SK-N-SH (cell line): ENCODE measurements around the gene TSHZ2. TPM values are rescaled to one million over a fixed set of nuclear protein-coding genes. Genes with fewer than 3 reads are reported as not detected.

Experiments used
- CTCF ChIA-PET: fragments of 300-600, 350-600 bp; formaldehyde crosslinking; extraction: SDS; loops from one replicate; lab custom pipeline; 2021; lab: Yijun Ruan, JAX
- POLR2A ChIA-PET: fragments of 350-600 bp; sonication (Branson Sonifier 250); formaldehyde crosslinking; extraction: SDS; loops from one replicate; lab custom pipeline; 2020; ENCODE audit warnings: antibody characterized with exemption, inconsistent platforms; lab: Yijun Ruan, JAX
- DNase-seq: peaks from one replicate; pipeline ENCODE4 v3.0.0; 2012
- H2AFZ ChIP-seq: fragments of 200-600 bp; sonication (generic); 2 replicates; pipeline ENCODE4 v1.8.1; 2016; ENCODE audit warnings: antibody characterized with exemption, mild to moderate bottlenecking, low read depth
- H3F3A ChIP-seq: fragments of 200-600 bp; sonication (generic); replicated peaks from 2 replicates; pipeline ENCODE3; 2016; ENCODE audit warnings: antibody characterized with exemption, mild to moderate bottlenecking; ENCODE audit not compliant: insufficient read depth
- H3K27ac ChIP-seq, 2 experiments: fragments of 200-500 bp in 1 of 2; fragments of 200-600 bp in 1 of 2; sonication (Bioruptor generic) in 1 of 2; sonication (generic), shearing (Covaris generic) in 1 of 2; 2 replicates each; pipeline versions ENCODE4 v1.5.1 to v1.6.1; 2014 to 2016; ENCODE audit warnings: low read depth in 2 of 2, inconsistent platforms in 1 of 2, low read length in 1 of 2, mild to moderate bottlenecking in 1 of 2, mixed read lengths in 1 of 2
- H3K27me3 ChIP-seq: fragments of 200-600 bp; sonication (generic), shearing (Covaris generic); 2 replicates; pipeline ENCODE4 v1.6.1; 2016; ENCODE audit warnings: mixed run types; ENCODE audit not compliant: insufficient read depth
- H3K36me3 ChIP-seq, 2 experiments: fragments of 200-500 bp in 1 of 2; fragments of 200-600 bp in 1 of 2; sonication (Bioruptor generic) in 1 of 2; sonication (generic) in 1 of 2; replicated peaks in 1 of 2; 2 replicates each; pipeline versions ENCODE3 to v1.5.1; 2014 to 2016; ENCODE audit warnings: low read length in 1 of 2, mild to moderate bottlenecking in 1 of 2; ENCODE audit not compliant: insufficient read depth in 2 of 2, control insufficient read depth in 1 of 2
- H3K4me1 ChIP-seq, 2 experiments: fragments of 200-500 bp in 1 of 2; fragments of 200-600 bp in 1 of 2; sonication (Bioruptor generic) in 1 of 2; sonication (generic), shearing (Covaris generic) in 1 of 2; 2 replicates each; pipeline versions ENCODE4 v1.5.1 to v1.6.1; 2014 to 2016; ENCODE audit warnings: low read depth in 1 of 2, low read length in 1 of 2, mixed run types in 1 of 2; ENCODE audit not compliant: insufficient read depth in 2 of 2, control insufficient read depth in 1 of 2
- H3K4me2 ChIP-seq: fragments of 200-600 bp; sonication (generic), shearing (Covaris generic); 2 replicates; pipeline ENCODE4 v1.6.1; 2017; ENCODE audit warnings: mixed run types
- H3K4me3 ChIP-seq, 2 experiments: fragments of 200-500 bp in 1 of 2; fragments of 200-600 bp in 1 of 2; sonication (Bioruptor generic) in 1 of 2; sonication (generic), shearing (Covaris generic) in 1 of 2; 2 replicates each; pipeline versions ENCODE4 v1.5.1 to v1.8.1; 2014 to 2016; ENCODE audit warnings: low read depth in 2 of 2, inconsistent platforms in 1 of 2, low read length in 1 of 2, mild to moderate bottlenecking in 1 of 2, mixed read lengths in 1 of 2, moderate library complexity in 1 of 2
- H3K79me2 ChIP-seq: fragments of 200-600 bp; sonication (generic); 2 replicates; pipeline ENCODE4 v1.8.1; 2017; ENCODE audit warnings: mild to moderate bottlenecking; ENCODE audit not compliant: insufficient read depth
- H3K9ac ChIP-seq: fragments of 200-600 bp; sonication (generic); 2 replicates; pipeline ENCODE4 v1.6.1; 2017; ENCODE audit warnings: mixed run types
- H3K9me2 ChIP-seq: fragments of 200-600 bp; sonication (generic); 2 replicates; pipeline ENCODE4 v1.6.1; 2017; ENCODE audit warnings: mixed run types
- H3K9me3 ChIP-seq: fragments of 200-600 bp; sonication (generic); 2 replicates; pipeline ENCODE4 v1.6.1; 2017; ENCODE audit warnings: mixed run types, mild to moderate bottlenecking, moderate library complexity
- H4K20me1 ChIP-seq: fragments of 200-600 bp; sonication (generic); 2 replicates; pipeline ENCODE4 v1.6.1; 2017; ENCODE audit warnings: mild to moderate bottlenecking, mixed run types; ENCODE audit not compliant: insufficient read depth
- CTCF ChIP-seq: fragments of 200-600 bp; sonication (generic); IDR thresholded peaks from 2 replicates; pipeline ENCODE4 v1.6.1; 2017; ENCODE audit warnings: antibody characterized with exemption, mild to moderate bottlenecking, moderate library complexity
- ELF1 ChIP-seq: IDR thresholded peaks from 2 replicates; pipeline ENCODE4 v1.4.0; 2012
- EP300 ChIP-seq, 2 experiments: IDR thresholded peaks; 2 replicates each; pipeline versions ENCODE4 v1.4.0 to v1.6.1; 2012; ENCODE audit warnings: borderline replicate concordance in 1 of 2, low read depth in 1 of 2, low read length in 1 of 2
- FOXM1 ChIP-seq: IDR thresholded peaks from 2 replicates; pipeline ENCODE4 v1.4.0; 2012; ENCODE audit warnings: low read depth, mild to moderate bottlenecking
- GABPA ChIP-seq: IDR thresholded peaks from 2 replicates; pipeline ENCODE4 v1.4.0; 2012; ENCODE audit warnings: low read depth, mild to moderate bottlenecking
- GATA2 ChIP-seq: sonication (generic); formaldehyde crosslinking; IDR thresholded peaks from 2 replicates; pipeline ENCODE4 v1.5.0; 2020; ENCODE audit warnings: mild to moderate bottlenecking, missing genetic modification reagents
- MAX ChIP-seq: IDR thresholded peaks from 2 replicates; pipeline ENCODE4 v1.4.0; 2012; ENCODE audit warnings: low read depth
- MXI1 ChIP-seq: IDR thresholded peaks from 2 replicates; pipeline ENCODE4 v1.6.1; 2012; ENCODE audit warnings: mild to moderate bottlenecking, low read depth, low read length, improper control_type of control experiment
- POLR2AphosphoS5 ChIP-seq: IDR thresholded peaks from 2 replicates; pipeline ENCODE4 v1.6.1; 2012; ENCODE audit warnings: low read depth, low read length
- RXRA ChIP-seq: IDR thresholded peaks from 2 replicates; pipeline ENCODE4 v1.4.0; 2012; ENCODE audit warnings: low read depth, mild to moderate bottlenecking, borderline replicate concordance
- SMC3 ChIP-seq: IDR thresholded peaks from 2 replicates; pipeline ENCODE4 v1.6.1; 2012; ENCODE audit warnings: low read depth, low read length, improper control_type of control experiment
- TAF1 ChIP-seq: IDR thresholded peaks from 2 replicates; pipeline ENCODE4 v1.6.1; 2012; ENCODE audit warnings: low read depth, mild to moderate bottlenecking, low read length, moderate library complexity, borderline replicate concordance
- TEAD4 ChIP-seq: IDR thresholded peaks from 2 replicates; pipeline ENCODE4 v1.4.0; 2012; ENCODE audit warnings: mild to moderate bottlenecking, borderline replicate concordance; ENCODE audit not compliant: insufficient read depth
- WGBS: methylation state at CpG from one replicate; pipeline ENCODE4 v1.1.6; 2017; ENCODE audit warnings: low lambda C conversion rate; 5-methylcytosine and 5-hydroxymethylcytosine counted together
- polyA plus RNA-seq, 3 experiments: library from polyadenylated mRNA; depleted of rRNA; stranded (reverse); fragments of >200 nt; gene quantifications; 2 replicates each; pipeline ENCODE4 v1.2.3, GENCODE V29; 2012
- TF ChIP-seq, protein P1 (sequence below): IDR thresholded peaks from 2 replicates; pipeline ENCODE4; 2012
- TF ChIP-seq, protein P2 (sequence below): fragments of 150-350 bp; IDR thresholded peaks from 2 replicates; pipeline ENCODE4 v1.6.1; 2016; ENCODE audit warnings: mild to moderate bottlenecking, low read depth, low read length

Gene TSHZ2
- polyA plus RNA-seq, 1 of the 3 experiments (the other 2 are of a cell fraction) = 0.13 TPM

DNA sequence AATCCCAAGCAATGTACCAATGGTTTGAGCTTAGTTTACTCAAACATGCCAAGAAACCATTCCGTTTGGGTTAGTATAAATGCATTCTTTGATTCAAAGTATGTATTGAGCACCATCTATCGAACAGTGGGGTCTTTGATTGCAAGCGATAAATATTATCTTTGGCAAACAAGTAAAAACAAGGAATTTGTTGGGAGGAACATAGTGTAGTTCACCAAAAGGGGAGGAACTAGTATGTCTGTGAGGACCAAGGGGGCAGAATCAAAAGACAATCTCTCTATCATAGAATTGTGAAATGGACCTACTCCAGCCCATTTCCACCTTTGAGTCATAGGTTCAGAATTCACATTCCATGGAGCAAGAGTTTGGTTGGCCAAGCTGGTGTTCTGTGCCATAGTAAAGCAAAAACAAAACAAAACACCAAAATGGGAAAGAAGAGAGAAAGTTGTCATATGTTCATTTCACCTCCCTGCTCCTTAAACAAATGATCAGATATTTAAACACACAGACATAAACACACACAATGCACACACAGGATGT is 266.0 kb downstream of the TSHZ2 start:
- no peak overlapping the region for H3K9ac ChIP-seq
- POLR2A ChIA-PET = no interaction called here
- no peak overlapping the region for H2AFZ ChIP-seq
- H3K9me3 ChIP-seq = no peaks in the 10 kb centered on the region
- H3F3A ChIP-seq = no peaks in the 10 kb centered on the region
- no peak overlapping the region for H3K4me3 ChIP-seq
- DNase-seq = no peak
- no peaks in the 10 kb centered on the region for H3K4me1 ChIP-seq
- TF ChIP-seq EP300 (IDR thresholded peaks at IDR 0.05; ENCODE audit: borderline replicate concordance in 1 of 2, low read depth in 1 of 2, low read length in 1 of 2) = no peak
- no peak for TF ChIP-seq FOXM1
- no peak for TF ChIP-seq ELF1
- no peak for TF ChIP-seq TAF1
- TF ChIP-seq, protein P1, sequence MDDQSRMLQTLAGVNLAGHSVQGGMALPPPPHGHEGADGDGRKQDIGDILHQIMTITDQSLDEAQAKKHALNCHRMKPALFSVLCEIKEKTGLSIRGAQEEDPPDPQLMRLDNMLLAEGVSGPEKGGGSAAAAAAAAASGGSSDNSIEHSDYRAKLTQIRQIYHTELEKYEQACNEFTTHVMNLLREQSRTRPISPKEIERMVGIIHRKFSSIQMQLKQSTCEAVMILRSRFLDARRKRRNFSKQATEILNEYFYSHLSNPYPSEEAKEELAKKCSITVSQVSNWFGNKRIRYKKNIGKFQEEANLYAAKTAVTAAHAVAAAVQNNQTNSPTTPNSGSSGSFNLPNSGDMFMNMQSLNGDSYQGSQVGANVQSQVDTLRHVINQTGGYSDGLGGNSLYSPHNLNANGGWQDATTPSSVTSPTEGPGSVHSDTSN = no peak
- no peak for TF ChIP-seq GATA2 (CRISPR knock-in tag)
- TF ChIP-seq CTCF = no peak
- TF ChIP-seq MXI1 = no peak
- TF ChIP-seq POLR2AphosphoS5 = no peak
- no peak for TF ChIP-seq TEAD4
- TF ChIP-seq, protein P2, sequence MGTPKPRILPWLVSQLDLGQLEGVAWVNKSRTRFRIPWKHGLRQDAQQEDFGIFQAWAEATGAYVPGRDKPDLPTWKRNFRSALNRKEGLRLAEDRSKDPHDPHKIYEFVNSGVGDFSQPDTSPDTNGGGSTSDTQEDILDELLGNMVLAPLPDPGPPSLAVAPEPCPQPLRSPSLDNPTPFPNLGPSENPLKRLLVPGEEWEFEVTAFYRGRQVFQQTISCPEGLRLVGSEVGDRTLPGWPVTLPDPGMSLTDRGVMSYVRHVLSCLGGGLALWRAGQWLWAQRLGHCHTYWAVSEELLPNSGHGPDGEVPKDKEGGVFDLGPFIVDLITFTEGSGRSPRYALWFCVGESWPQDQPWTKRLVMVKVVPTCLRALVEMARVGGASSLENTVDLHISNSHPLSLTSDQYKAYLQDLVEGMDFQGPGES = no peak
- no peak for TF ChIP-seq GABPA
- no peak for TF ChIP-seq RXRA
- TF ChIP-seq, all 33 proteins: peak for 0
- no peaks in the 10 kb centered on the region for H3K79me2 ChIP-seq
- CTCF ChIA-PET = no interaction called here
- no peaks in the 10 kb centered on the region for H3K27me3 ChIP-seq
- no peaks in the 10 kb centered on the region for H4K20me1 ChIP-seq
- no peaks in the 10 kb centered on the region for H3K9me2 ChIP-seq
- no peak overlapping the region for H3K27ac ChIP-seq
- H3K4me2 ChIP-seq = no peak overlapping the region
- WGBS = 36% methylated on average over 3 of the region's 3 CpGs
- no peaks in the 10 kb centered on the region for H3K36me3 ChIP-seq

DNA sequence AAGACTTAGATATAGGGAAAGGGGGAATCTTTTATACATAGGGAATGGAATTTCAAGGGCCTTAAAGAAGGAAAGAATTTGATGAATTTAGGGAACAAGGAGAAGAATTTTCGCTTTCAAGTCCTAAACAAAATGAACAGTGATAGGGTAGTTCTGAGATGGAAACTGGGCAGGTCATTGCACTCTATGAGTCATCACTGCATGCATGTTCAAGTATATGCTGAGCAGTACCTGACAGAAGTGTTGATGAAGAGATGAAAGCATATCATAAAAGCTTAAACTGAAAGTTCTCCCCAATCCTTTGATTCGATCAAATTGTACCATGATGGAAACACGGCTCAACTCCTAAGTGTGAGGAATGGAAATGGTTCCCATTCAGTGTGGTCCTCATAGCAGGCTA is 271.0 kb downstream of the TSHZ2 start:
- CTCF ChIA-PET = no interaction called here
- WGBS = 36% methylated on average over 3 of the region's 3 CpGs

More for the DNA sequence above, 271.0 kb downstream of the TSHZ2 start:
- POLR2A ChIA-PET = no interaction called here
- no peaks in the 10 kb centered on the region for H3K36me3 ChIP-seq
- no peaks in the 10 kb centered on the region for H3K27me3 ChIP-seq
- H3K79me2 ChIP-seq = no peaks in the 10 kb centered on the region
- no peaks in the 10 kb centered on the region for H3K9me3 ChIP-seq
- no peak overlapping the region for H2AFZ ChIP-seq
- no peaks in the 10 kb centered on the region for H4K20me1 ChIP-seq
- no peak overlapping the region for H3K27ac ChIP-seq
- no peaks in the 10 kb centered on the region for H3F3A ChIP-seq
- no peak for DNase-seq
- no peak overlapping the region for H3K4me3 ChIP-seq
- H3K4me1 ChIP-seq = no peaks in the 10 kb centered on the region
- no peaks in the 10 kb centered on the region for H3K9me2 ChIP-seq
- H3K4me2 ChIP-seq = no peak overlapping the region
- H3K9ac ChIP-seq = no peak overlapping the region
- TF ChIP-seq MAX (no peak), SMC3 (no peak)
- TF ChIP-seq, protein P1 = no peak
